SU-DHL-6 (cell line): ENCODE measurements around the gene DLG2.

Source experiments
- EZH2phosphoT487 ChIP-seq: fragments of 200-600 bp; sonication (generic), shearing (Covaris generic); conservative IDR thresholded peaks from 2 replicates; pipeline ENCODE4 v1.6.1; 2018; ENCODE audit warnings: mild to moderate bottlenecking, antibody characterized with exemption, low read length, moderate library complexity, mixed read lengths
- TF ChIP-seq, protein P1 (sequence below): fragments of 200-600 bp; sonication (generic); IDR thresholded peaks from one replicate; pipeline ENCODE4 v1.5.1; 2017; ENCODE audit warnings: antibody characterized with exemption, mild to moderate bottlenecking, low read length, moderate library complexity; ENCODE audit not compliant: insufficient read depth, poor library complexity, severe bottlenecking

DNA sequence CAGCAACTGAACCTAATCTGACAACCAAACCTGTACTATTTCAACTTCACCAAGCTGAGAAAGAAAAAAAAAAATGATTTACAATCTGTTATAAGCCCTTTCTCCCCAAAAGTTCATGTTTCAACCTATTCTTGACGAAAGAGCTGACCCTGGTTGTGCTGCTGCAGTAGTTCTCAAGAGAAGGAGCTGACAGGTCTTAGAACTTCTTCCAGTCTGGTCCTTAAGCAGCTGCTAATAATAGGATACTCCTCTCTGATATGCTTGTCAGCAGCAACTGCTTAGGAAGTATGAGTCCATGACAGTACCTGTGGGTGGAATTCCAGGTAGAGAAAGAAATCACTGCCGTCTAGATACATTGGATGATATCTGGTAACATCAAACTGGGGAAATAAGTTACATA, 1605.9 kb downstream of the DLG2 start:
- TF ChIP-seq, protein P1, sequence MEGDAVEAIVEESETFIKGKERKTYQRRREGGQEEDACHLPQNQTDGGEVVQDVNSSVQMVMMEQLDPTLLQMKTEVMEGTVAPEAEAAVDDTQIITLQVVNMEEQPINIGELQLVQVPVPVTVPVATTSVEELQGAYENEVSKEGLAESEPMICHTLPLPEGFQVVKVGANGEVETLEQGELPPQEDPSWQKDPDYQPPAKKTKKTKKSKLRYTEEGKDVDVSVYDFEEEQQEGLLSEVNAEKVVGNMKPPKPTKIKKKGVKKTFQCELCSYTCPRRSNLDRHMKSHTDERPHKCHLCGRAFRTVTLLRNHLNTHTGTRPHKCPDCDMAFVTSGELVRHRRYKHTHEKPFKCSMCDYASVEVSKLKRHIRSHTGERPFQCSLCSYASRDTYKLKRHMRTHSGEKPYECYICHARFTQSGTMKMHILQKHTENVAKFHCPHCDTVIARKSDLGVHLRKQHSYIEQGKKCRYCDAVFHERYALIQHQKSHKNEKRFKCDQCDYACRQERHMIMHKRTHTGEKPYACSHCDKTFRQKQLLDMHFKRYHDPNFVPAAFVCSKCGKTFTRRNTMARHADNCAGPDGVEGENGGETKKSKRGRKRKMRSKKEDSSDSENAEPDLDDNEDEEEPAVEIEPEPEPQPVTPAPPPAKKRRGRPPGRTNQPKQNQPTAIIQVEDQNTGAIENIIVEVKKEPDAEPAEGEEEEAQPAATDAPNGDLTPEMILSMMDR: no peak
- no peak for TF ChIP-seq EZH2phosphoT487
